Mesendoderm (in vitro differentiated cells): ENCODE results near the gene BRF1.
A peak's percentile ranks its signal among the peaks of the same experiment; 100 is the strongest.

Experiments
- DNase-seq: peaks from one replicate; pipeline ENCODE4 v3.0.0; 2013
- H2AK5ac ChIP-seq: 2 replicates; pipeline ENCODE4 v1.6.1; 2013; ENCODE audit warnings: low read length, inconsistent platforms
- H2BK120ac ChIP-seq: 2 replicates; pipeline ENCODE4 v1.6.1; 2013; ENCODE audit warnings: low read depth, mild to moderate bottlenecking, low read length, moderate library complexity, mixed read lengths
- H2BK15ac ChIP-seq: replicated peaks from 2 replicates; pipeline ENCODE4 v1.6.1; 2013; ENCODE audit warnings: low read depth, mild to moderate bottlenecking, moderate library complexity
- H2BK5ac ChIP-seq: 2 replicates; pipeline ENCODE4 v1.6.1; 2013; ENCODE audit warnings: low read length, inconsistent platforms
- H3K18ac ChIP-seq: 2 replicates; pipeline ENCODE4 v1.6.1; 2013; ENCODE audit warnings: mild to moderate bottlenecking, low read length, mixed read lengths
- H3K23ac ChIP-seq: one replicate; pipeline ENCODE4 v1.6.1; 2013; ENCODE audit warnings: low read length
- H3K27ac ChIP-seq: 2 replicates; pipeline ENCODE4 v1.5.1; 2013; ENCODE audit warnings: low read depth, mild to moderate bottlenecking, inconsistent platforms, low read length, moderate library complexity
- H3K27me3 ChIP-seq: 2 replicates; pipeline ENCODE4 v1.6.1; 2013; ENCODE audit warnings: low read length, control low read depth, mild to moderate bottlenecking, inconsistent platforms; ENCODE audit not compliant: insufficient read depth, poor library complexity
- H3K36me3 ChIP-seq: 2 replicates; pipeline ENCODE4 v1.6.1; 2013; ENCODE audit warnings: low read length, inconsistent platforms; ENCODE audit not compliant: control insufficient read depth, insufficient read depth
- H3K4ac ChIP-seq: one replicate; pipeline ENCODE4 v1.6.1; 2013; ENCODE audit warnings: low read depth, mild to moderate bottlenecking, low read length, moderate library complexity
- H3K4me1 ChIP-seq: 2 replicates; pipeline ENCODE4 v1.6.1; 2013; ENCODE audit warnings: low read depth, low read length, inconsistent platforms; ENCODE audit not compliant: control insufficient read depth
- H3K4me2 ChIP-seq: 2 replicates; pipeline ENCODE4 v1.6.1; 2013; ENCODE audit warnings: low read length
- H3K4me3 ChIP-seq: 2 replicates; pipeline ENCODE4 v1.5.1; 2013; ENCODE audit warnings: mild to moderate bottlenecking, low read length
- H3K56ac ChIP-seq: one replicate; pipeline ENCODE4 v1.6.1; 2013; ENCODE audit warnings: low read length
- H3K79me1 ChIP-seq: 2 replicates; pipeline ENCODE4 v1.6.1; 2013; ENCODE audit warnings: low read length, inconsistent platforms
- H3K79me2 ChIP-seq: 2 replicates; pipeline ENCODE4 v1.6.1; 2013; ENCODE audit warnings: mild to moderate bottlenecking, low read length; ENCODE audit not compliant: control insufficient read depth, insufficient read depth
- H3K9ac ChIP-seq: 2 replicates; pipeline ENCODE4 v1.6.1; 2013; ENCODE audit warnings: low read length, inconsistent platforms
- H4K5ac ChIP-seq: one replicate; pipeline ENCODE4 v1.6.1; 2013; ENCODE audit warnings: low read length
- H4K8ac ChIP-seq: one replicate; pipeline ENCODE4 v1.6.1; 2013; ENCODE audit warnings: low read depth, mild to moderate bottlenecking, control low read depth, low read length, moderate library complexity
- WGBS: extraction: QIAGEN DNeasy Blood & Tissue Kit; methylation state at CpG from one replicate; pipeline ENCODE4 v1.1.7; 2013; ENCODE audit warnings: low lambda C conversion rate, missing lambda C conversion rate; ENCODE audit not compliant: insufficient coverage; ENCODE audit errors: extremely low coverage; 5-methylcytosine and 5-hydroxymethylcytosine counted together

The BRF1 gene

GRCh38 chr14:105326568-105326867, 25.7 kb upstream of the BRF1 start:
- no peak overlapping the region for H3K18ac ChIP-seq
- H3K79me1 ChIP-seq = peaks cover 26% of the 10 kb centered on the region
- no peaks in the 10 kb centered on the region for H3K36me3 ChIP-seq
- no peak overlapping the region for H3K4me3 ChIP-seq
- H4K5ac ChIP-seq = no peak overlapping the region
- H3K27ac ChIP-seq = no peak overlapping the region
- WGBS = no CpG with 5 or more reads among the region's 9 CpGs
- no peak for DNase-seq
- H3K4me2 ChIP-seq = no peak overlapping the region
- no peak overlapping the region for H2AK5ac ChIP-seq
- H2BK15ac ChIP-seq = no peak overlapping the region
- H3K79me2 ChIP-seq = peaks cover 20% of the 10 kb centered on the region
- H3K4ac ChIP-seq = no peak overlapping the region
- peaks cover 7% of the 10 kb centered on the region for H3K4me1 ChIP-seq
- peak overlapping the region; percentile 34 for H3K56ac ChIP-seq
- H4K8ac ChIP-seq = no peak overlapping the region
- no peak overlapping the region for H3K9ac ChIP-seq
- peak overlapping the region; percentile 35 for H3K23ac ChIP-seq
- H2BK120ac ChIP-seq = no peak overlapping the region
- H3K27me3 ChIP-seq = no peaks in the 10 kb centered on the region
- H2BK5ac ChIP-seq = no peak overlapping the region

- Histone ChIP-seq H4K8ac (no peak overlapping the region), H3K9ac (no peak overlapping the region), H3K27me3 (no peaks in the 10 kb centered on the region), H2BK120ac (no peak overlapping the region), H3K23ac (no peak overlapping the region), H2AK5ac (no peak overlapping the region), H3K4me2 (no peak overlapping the region), H2BK5ac (no peak overlapping the region), H3K4ac (no peak overlapping the region), H2BK15ac (no peak overlapping the region), H3K27ac (no peak overlapping the region), H4K5ac (no peak overlapping the region), H3K79me2 (peaks cover 20% of the 10 kb centered on the region), H3K4me1 (peaks cover 7% of the 10 kb centered on the region), H3K18ac (no peak overlapping the region), H3K79me1 (peaks cover 26% of the 10 kb centered on the region), H3K36me3 (no peaks in the 10 kb centered on the region), H3K56ac (no peak overlapping the region), H3K4me3 (no peak overlapping the region)
- WGBS = no CpG with 5 or more reads among the region's 27 CpGs
- no peak for DNase-seq
Observed at GRCh38 chr14:105325716-105326567, 25.1 kb upstream of the BRF1 start.

- H3K23ac ChIP-seq = no peak overlapping the region
Observed at GRCh38 chr14:105325303-105325702, 24.5 kb upstream of the BRF1 start.

GRCh38 chr14:105324871-105325270, 24.1 kb upstream of the BRF1 start:
- no CpG with 5 or more reads among the region's 12 CpGs for whole genome bisulfite sequencing
- H2BK5ac ChIP-seq = no peak overlapping the region
- H3K27me3 ChIP-seq = no peaks in the 10 kb centered on the region
- no peak overlapping the region for H2BK15ac ChIP-seq
- H2AK5ac ChIP-seq = no peak overlapping the region
- H3K4me1 ChIP-seq = peaks cover 5% of the 10 kb centered on the region
- no peak overlapping the region for H3K4ac ChIP-seq
- no peak overlapping the region for H3K27ac ChIP-seq
- DNase-seq = no peak
- H4K5ac ChIP-seq = no peak overlapping the region
- peaks cover 22% of the 10 kb centered on the region for H3K79me2 ChIP-seq
- no peak overlapping the region for H2BK120ac ChIP-seq
- no peak overlapping the region for H3K23ac ChIP-seq
- H3K18ac ChIP-seq = no peak overlapping the region
- no peaks in the 10 kb centered on the region for H3K36me3 ChIP-seq
- H3K56ac ChIP-seq = no peak overlapping the region
- no peak overlapping the region for H4K8ac ChIP-seq
- H3K4me3 ChIP-seq = no peak overlapping the region
- no peak overlapping the region for H3K4me2 ChIP-seq
- peaks cover 26% of the 10 kb centered on the region for H3K79me1 ChIP-seq
- no peak overlapping the region for H3K9ac ChIP-seq

More at GRCh38 chr14:105325303-105325702, 24.5 kb upstream of the BRF1 start:
- no peak overlapping the region for H2BK15ac ChIP-seq
- no peak overlapping the region for H2AK5ac ChIP-seq
- H3K27ac ChIP-seq = no peak overlapping the region
- H3K18ac ChIP-seq = no peak overlapping the region
- no peak overlapping the region for H3K9ac ChIP-seq
- H3K4me2 ChIP-seq = no peak overlapping the region
- H3K79me2 ChIP-seq = peaks cover 22% of the 10 kb centered on the region
- no peak overlapping the region for H3K4ac ChIP-seq
- DNase-seq = no peak
- H3K56ac ChIP-seq = no peak overlapping the region
- no peak overlapping the region for H2BK120ac ChIP-seq
- WGBS = no CpG with 5 or more reads among the region's 9 CpGs
- no peak overlapping the region for H4K8ac ChIP-seq
- H3K27me3 ChIP-seq = no peaks in the 10 kb centered on the region
- no peak overlapping the region for H4K5ac ChIP-seq
- no peak overlapping the region for H3K4me3 ChIP-seq
- H3K4me1 ChIP-seq = peaks cover 5% of the 10 kb centered on the region
- H3K36me3 ChIP-seq = no peaks in the 10 kb centered on the region
- no peak overlapping the region for H2BK5ac ChIP-seq
- peaks cover 26% of the 10 kb centered on the region for H3K79me1 ChIP-seq

GRCh38 chr14:105324080-105324778, 23.4 kb upstream of the BRF1 start:
- no peaks in the 10 kb centered on the region for H3K36me3 ChIP-seq
- no peak overlapping the region for H4K5ac ChIP-seq
- no peak overlapping the region for H3K18ac ChIP-seq
- no peak overlapping the region for H3K4ac ChIP-seq
- no peak overlapping the region for H2BK5ac ChIP-seq
- no peak overlapping the region for H3K23ac ChIP-seq
- H4K8ac ChIP-seq = no peak overlapping the region
- no peak overlapping the region for H3K4me2 ChIP-seq
- no peaks in the 10 kb centered on the region for H3K27me3 ChIP-seq
- H3K56ac ChIP-seq = no peak overlapping the region
- WGBS = no CpG with 5 or more reads among the region's 30 CpGs
- H2BK120ac ChIP-seq = no peak overlapping the region
- peaks cover 26% of the 10 kb centered on the region for H3K79me1 ChIP-seq
- no peak overlapping the region for H3K9ac ChIP-seq
- no peak overlapping the region for H3K27ac ChIP-seq
- H3K4me3 ChIP-seq = no peak overlapping the region
- H2BK15ac ChIP-seq = no peak overlapping the region
- peaks cover 5% of the 10 kb centered on the region for H3K4me1 ChIP-seq
- no peak overlapping the region for H2AK5ac ChIP-seq
- no peak for DNase-seq
- peaks cover 22% of the 10 kb centered on the region for H3K79me2 ChIP-seq
